Prostate gland (tissue), 2 donors: ENCODE data around the gene SERPINA6. TPM values are rescaled to one million over a fixed set of nuclear protein-coding genes. Genes with fewer than 3 reads are reported as not detected.

ENCODE experiments used
- DNase-seq: peaks from one replicate; pipeline ENCODE4 v3.0.0-alpha.2; 2019; ENCODE audit warnings: low spot score
- H3K27ac ChIP-seq, 2 donors: fragments of 200-600 bp; sonication (generic); 2 replicates each; pipeline ENCODE4 v1.5.1; 2017 to 2019
- H3K27me3 ChIP-seq: fragments of 200-600 bp; sonication (generic); replicated peaks from 2 replicates; pipeline ENCODE4 v1.5.1; 2019; ENCODE audit not compliant: insufficient read depth
- H3K36me3 ChIP-seq, 2 donors: fragments of 200-600 bp; sonication (generic); 1 replicate in 1 of 2; 2 replicates in 1 of 2; pipeline versions ENCODE4 v1.5.1 to v1.8.1; 2017 to 2019
- H3K4me1 ChIP-seq: fragments of 200-600 bp; sonication (generic); replicated peaks from 2 replicates; pipeline ENCODE4 v1.5.1; 2019
- H3K4me3 ChIP-seq, 2 donors: fragments of 200-600 bp; sonication (generic); 2 replicates each; pipeline ENCODE4 v1.5.1; 2017 to 2019
- H3K9me3 ChIP-seq: fragments of 200-600 bp; sonication (generic); 2 replicates; pipeline ENCODE4 v1.5.1; 2017
- POLR2A ChIP-seq: fragments of 450-650 bp; IDR thresholded peaks from one replicate; pipeline ENCODE4 v1.6.1; 2016; ENCODE audit warnings: antibody characterized with exemption, mild to moderate bottlenecking
- POLR2AphosphoS5 ChIP-seq: sonication (generic); formaldehyde crosslinking; IDR thresholded peaks from one replicate; pipeline ENCODE4 v1.6.1; 2017; ENCODE audit warnings: antibody characterized with exemption
- WGBS: methylation state at CpG from one replicate; pipeline ENCODE4 v1.1.5; 2018; 5-methylcytosine and 5-hydroxymethylcytosine counted together
- intact Hi-C: fragments of 100-400 bp; cut with DNase I; formaldehyde crosslinking; loops from one replicate; pipeline ENCODE4 v1.14.2; 2022
- total RNA-seq, 2 donors: library from RNA; depleted of rRNA; stranded (reverse); fragments of >200 nt; gene quantifications; one replicate each; pipeline ENCODE4 v1.1.0, GENCODE V29; 2016
- TF ChIP-seq, protein P1 (sequence below), 4 experiments: fragments of 200-600 bp in 2 of 4; fragments of 450-650 bp in 2 of 4; sonication (generic) in 2 of 4; IDR thresholded peaks; 1 replicate in 3 of 4; 2 replicates in 1 of 4; pipeline ENCODE4 v1.5.1; 2016 to 2019; ENCODE audit warnings: antibody characterized with exemption in 4 of 4, mild to moderate bottlenecking in 2 of 4, moderate library complexity in 2 of 4

The SERPINA6 gene
- total RNA-seq, 2 donors from 2014 or later: not detected

GRCh38 chr14:94365624-94366023 lies 42.5 kb upstream of the SERPINA6 start:
- WGBS: 87% methylated on average over 3 of the region's 3 CpGs
- Histone ChIP-seq H3K36me3 (no peaks in the 10 kb centered on the region), H3K27ac (no peak overlapping the region), H3K4me1 (no peaks in the 10 kb centered on the region), H3K9me3 (no peaks in the 10 kb centered on the region), H3K4me3 (no peak overlapping the region), H3K27me3 (no peaks in the 10 kb centered on the region)
- TF ChIP-seq, protein P1, sequence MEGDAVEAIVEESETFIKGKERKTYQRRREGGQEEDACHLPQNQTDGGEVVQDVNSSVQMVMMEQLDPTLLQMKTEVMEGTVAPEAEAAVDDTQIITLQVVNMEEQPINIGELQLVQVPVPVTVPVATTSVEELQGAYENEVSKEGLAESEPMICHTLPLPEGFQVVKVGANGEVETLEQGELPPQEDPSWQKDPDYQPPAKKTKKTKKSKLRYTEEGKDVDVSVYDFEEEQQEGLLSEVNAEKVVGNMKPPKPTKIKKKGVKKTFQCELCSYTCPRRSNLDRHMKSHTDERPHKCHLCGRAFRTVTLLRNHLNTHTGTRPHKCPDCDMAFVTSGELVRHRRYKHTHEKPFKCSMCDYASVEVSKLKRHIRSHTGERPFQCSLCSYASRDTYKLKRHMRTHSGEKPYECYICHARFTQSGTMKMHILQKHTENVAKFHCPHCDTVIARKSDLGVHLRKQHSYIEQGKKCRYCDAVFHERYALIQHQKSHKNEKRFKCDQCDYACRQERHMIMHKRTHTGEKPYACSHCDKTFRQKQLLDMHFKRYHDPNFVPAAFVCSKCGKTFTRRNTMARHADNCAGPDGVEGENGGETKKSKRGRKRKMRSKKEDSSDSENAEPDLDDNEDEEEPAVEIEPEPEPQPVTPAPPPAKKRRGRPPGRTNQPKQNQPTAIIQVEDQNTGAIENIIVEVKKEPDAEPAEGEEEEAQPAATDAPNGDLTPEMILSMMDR (IDR thresholded peaks at IDR 0.05): no peak
- TF ChIP-seq POLR2AphosphoS5: no peak
- no peak for TF ChIP-seq POLR2A
- no peak for DNase-seq
- intact Hi-C loops: no loop called here

- 61% methylated on average over 5 of the region's 5 CpGs for WGBS
- Histone ChIP-seq H3K4me3 (no peak overlapping the region), H3K36me3 (no peaks in the 10 kb centered on the region), H3K27me3 (no peaks in the 10 kb centered on the region), H3K9me3 (no peaks in the 10 kb centered on the region), H3K4me1 (no peaks in the 10 kb centered on the region), H3K27ac (no peak overlapping the region)
- no peak for TF ChIP-seq POLR2AphosphoS5
- TF ChIP-seq, protein P1 (IDR thresholded peaks at IDR 0.05): no peak
- TF ChIP-seq POLR2A: no peak
- no peak for DNase-seq
- intact Hi-C loops: no loop called here
Measured at GRCh38 chr14:94364964-94365363, 41.8 kb upstream of the SERPINA6 start.

GRCh38 chr14:94364037-94364436 lies 40.9 kb upstream of the SERPINA6 start:
- 83% methylated on average over 3 of the region's 3 CpGs for WGBS
- DNase-seq: no peak
- no peaks in the 10 kb centered on the region for H3K36me3 ChIP-seq

DNA sequence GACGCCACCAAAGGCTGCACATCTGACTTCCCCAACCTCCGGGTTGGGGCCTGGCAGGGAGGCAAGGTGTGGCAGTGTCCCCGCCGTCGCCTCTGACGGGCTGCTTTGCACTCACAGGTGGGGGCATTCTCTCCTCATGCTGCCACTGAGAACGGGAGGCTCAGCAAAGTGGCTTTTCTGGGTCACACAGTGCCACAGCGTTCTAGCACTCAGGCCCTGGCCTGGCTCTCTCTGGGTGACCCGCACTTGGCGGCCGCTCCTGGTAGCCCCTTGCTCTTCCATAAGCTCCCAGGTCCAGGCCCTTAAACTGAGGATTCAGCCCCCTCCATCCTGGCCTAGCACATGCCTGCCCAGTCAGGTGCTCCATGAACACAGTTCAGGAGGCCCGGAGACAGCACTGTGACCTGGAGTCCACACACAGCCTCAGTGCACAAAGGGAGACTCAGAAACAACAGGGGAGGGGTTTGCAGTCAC lies 40.1 kb upstream of the SERPINA6 start:
- H3K4me1 ChIP-seq: no peaks in the 10 kb centered on the region
- no peaks in the 10 kb centered on the region for H3K27me3 ChIP-seq
- TF ChIP-seq POLR2A (no peak), POLR2AphosphoS5 (no peak)
- TF ChIP-seq, protein P1 (IDR thresholded peaks at IDR 0.05): no peak
- H3K27ac ChIP-seq: no peak overlapping the region
- H3K9me3 ChIP-seq: no peaks in the 10 kb centered on the region
- WGBS: 82% methylated on average over 12 of the region's 12 CpGs
- no peaks in the 10 kb centered on the region for H3K36me3 ChIP-seq
- DNase-seq: no peak
- intact Hi-C loops: no loop called here
- H3K4me3 ChIP-seq: no peak overlapping the region

More at GRCh38 chr14:94364037-94364436, 40.9 kb upstream of the SERPINA6 start:
- TF ChIP-seq, protein P1 (IDR thresholded peaks at IDR 0.05): no peak
- TF ChIP-seq POLR2AphosphoS5 (no peak), POLR2A (no peak)
- intact Hi-C loops: no loop called here
- H3K4me3 ChIP-seq: no peak overlapping the region
- H3K4me1 ChIP-seq: no peaks in the 10 kb centered on the region
- H3K27me3 ChIP-seq: no peaks in the 10 kb centered on the region
- no peaks in the 10 kb centered on the region for H3K9me3 ChIP-seq
- no peak overlapping the region for H3K27ac ChIP-seq

DNA sequence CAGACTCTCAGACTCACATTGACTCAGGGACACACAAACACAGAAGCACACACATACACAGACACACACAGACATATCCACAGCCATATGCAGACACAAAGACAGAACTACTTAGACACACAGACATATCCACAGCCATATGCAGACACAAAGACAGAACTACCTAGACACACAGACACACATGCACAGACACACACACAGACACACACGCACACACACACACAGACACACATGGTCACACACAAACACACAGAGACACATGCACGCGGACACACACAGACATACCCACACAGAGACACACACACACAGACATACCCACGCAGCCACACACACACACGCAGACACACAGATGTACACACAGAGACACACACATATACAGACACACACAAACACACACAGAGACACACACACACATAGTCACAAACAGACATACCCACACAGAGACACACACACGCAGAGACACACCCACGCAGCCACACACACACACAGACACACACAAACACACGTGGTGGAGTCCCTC lies 39.5 kb upstream of the SERPINA6 start:
- WGBS: 76% methylated on average over 8 of the region's 8 CpGs
- Histone ChIP-seq H3K4me3 (no peak overlapping the region), H3K36me3 (no peaks in the 10 kb centered on the region), H3K9me3 (no peaks in the 10 kb centered on the region), H3K27me3 (no peaks in the 10 kb centered on the region), H3K27ac (no peak overlapping the region), H3K4me1 (no peaks in the 10 kb centered on the region)
- TF ChIP-seq POLR2AphosphoS5 (no peak), POLR2A (no peak)
- TF ChIP-seq, protein P1 (IDR thresholded peaks at IDR 0.05): no peak
- no peak for DNase-seq
- intact Hi-C loops: no loop called here
